ENCODE data around the gene MBOAT2.

Gene MBOAT2

GRCh38 chr2:8893474-8893873, 110.0 kb downstream of the MBOAT2 start:
- no peak for ATAC-seq

GRCh38 chr2:8892111-8892510, 111.4 kb downstream of the MBOAT2 start:
- no peak for ATAC-seq

- ATAC-seq, result no peak
Observed at GRCh38 chr2:8889978-8890377, 113.5 kb downstream of the MBOAT2 start.

- no peak for ATAC-seq
Observed at GRCh38 chr2:8888963-8889362, 114.5 kb downstream of the MBOAT2 start.

- ATAC-seq, result no peak
Observed at GRCh38 chr2:8886876-8887275, 116.6 kb downstream of the MBOAT2 start.

- ATAC-seq, result no peak
Observed at GRCh38 chr2:8886202-8886518, 117.3 kb downstream of the MBOAT2 start.

- no peak for ATAC-seq
Observed at GRCh38 chr2:8885449-8886201, 117.9 kb downstream of the MBOAT2 start.

GRCh38 chr2:8884812-8885211, 118.7 kb downstream of the MBOAT2 start:
- no peak for ATAC-seq

- ATAC-seq, result no peak
Observed at GRCh38 chr2:8882094-8882493, 121.4 kb downstream of the MBOAT2 start.

GRCh38 chr2:8877894-8878293, 125.6 kb downstream of the MBOAT2 start:
- ATAC-seq, result no peak

GRCh38 chr2:8877332-8877731, 126.2 kb downstream of the MBOAT2 start:
- no peak for ATAC-seq

- no peak for ATAC-seq
Observed at GRCh38 chr2:8876628-8877027, 126.9 kb downstream of the MBOAT2 start.

- ATAC-seq, result no peak
Observed at GRCh38 chr2:8872821-8873432, 130.6 kb downstream of the MBOAT2 start.

GRCh38 chr2:8870441-8870840, 133.0 kb downstream of the MBOAT2 start:
- ATAC-seq, result no peak

GRCh38 chr2:8867363-8867762, 136.1 kb downstream of the MBOAT2 start:
- no peak for ATAC-seq

- no peak for ATAC-seq
Observed at GRCh38 chr2:8863331-8863953, 140.0 kb downstream of the MBOAT2 start.

- ATAC-seq, result no peak
Observed at GRCh38 chr2:8862230-8862629, 141.3 kb downstream of the MBOAT2 start.

GRCh38 chr2:8861797-8862196, 141.7 kb downstream of the MBOAT2 start:
- no peak for ATAC-seq

GRCh38 chr2:8860239-8860638, 143.2 kb downstream of the MBOAT2 start:
- ATAC-seq, result no peak

GRCh38 chr2:8858910-8859309, 144.6 kb downstream of the MBOAT2 start:
- no peak for ATAC-seq

GRCh38 chr2:8858264-8858663, 145.2 kb downstream of the MBOAT2 start:
- no peak for ATAC-seq

- ATAC-seq, result no peak
Observed at GRCh38 chr2:8857709-8858108, 145.8 kb downstream of the MBOAT2 start.

GRCh38 chr2:8856176-8856575, 147.3 kb downstream of the MBOAT2 start:
- ATAC-seq, result no peak

GRCh38 chr2:8855010-8855409, 148.5 kb downstream of the MBOAT2 start:
- ATAC-seq, result no peak
